ENCODE results near the gene OPTN.
"Not testable (repeated sequence)": the region's sequence is repeated elsewhere in the genome, so short reads cannot be mapped to it uniquely, and the experiment has no call there.

OPTN gene

DNA sequence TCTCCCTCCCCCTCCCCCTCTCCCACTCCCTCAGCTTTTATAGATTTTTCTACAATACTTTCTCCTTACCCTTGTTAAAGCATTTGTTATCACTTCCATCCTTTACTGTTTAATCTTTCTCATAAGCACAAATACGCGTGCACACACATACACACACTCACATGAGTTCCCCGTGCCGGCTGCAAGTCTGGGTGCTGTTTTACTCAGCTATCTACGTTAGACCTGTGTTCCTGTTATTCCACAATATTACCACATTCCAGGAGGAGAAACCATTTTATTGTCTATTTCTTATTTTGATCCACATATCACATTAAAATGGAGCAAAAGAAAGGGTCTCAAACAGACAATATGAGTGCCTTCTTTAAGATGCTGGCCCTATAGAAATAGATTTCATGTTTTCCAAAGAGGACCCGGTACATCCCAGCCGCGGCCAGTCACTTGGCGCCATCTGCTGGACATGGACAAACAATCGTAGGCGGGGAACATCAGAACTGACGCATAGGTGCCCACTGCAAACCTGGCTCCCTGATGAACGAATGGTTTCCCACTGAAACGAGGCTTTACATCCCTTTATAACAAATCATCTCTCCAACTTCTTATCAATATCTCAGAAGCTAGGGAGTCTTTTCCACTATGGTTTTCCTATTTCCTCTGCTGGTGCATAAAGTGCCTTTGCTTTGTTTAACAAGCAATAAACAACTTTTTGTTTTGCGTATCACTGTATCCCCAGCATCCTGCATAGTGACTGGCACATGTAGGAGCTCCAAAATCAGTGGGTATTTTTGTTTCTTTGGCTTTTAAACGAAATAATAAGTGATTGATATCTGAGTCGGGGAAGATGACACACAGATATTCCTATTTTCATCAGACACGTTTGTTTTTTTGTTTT is 25.2 kb upstream of the OPTN start:
- TF ChIP-seq CTCF (IDR thresholded peaks at IDR 0.05; ENCODE audit: insufficient read depth, low read length, poor library complexity, severe bottlenecking): peak; percentile 92
- no peaks in the 10 kb centered on the region for H3K36me3 ChIP-seq (ENCODE audit: control insufficient read depth, insufficient read depth, low read length)
- H3K27me3 ChIP-seq (replicated peaks; ENCODE audit: control insufficient read depth, insufficient read depth, low read length): no peaks in the 10 kb centered on the region
- no peak overlapping the region for H3K4me3 ChIP-seq (replicated peaks; ENCODE audit: low read depth, low read length)
- DNase-seq (ENCODE audit: extremely low read depth, insufficient read length): peak; percentile 20

DNA sequence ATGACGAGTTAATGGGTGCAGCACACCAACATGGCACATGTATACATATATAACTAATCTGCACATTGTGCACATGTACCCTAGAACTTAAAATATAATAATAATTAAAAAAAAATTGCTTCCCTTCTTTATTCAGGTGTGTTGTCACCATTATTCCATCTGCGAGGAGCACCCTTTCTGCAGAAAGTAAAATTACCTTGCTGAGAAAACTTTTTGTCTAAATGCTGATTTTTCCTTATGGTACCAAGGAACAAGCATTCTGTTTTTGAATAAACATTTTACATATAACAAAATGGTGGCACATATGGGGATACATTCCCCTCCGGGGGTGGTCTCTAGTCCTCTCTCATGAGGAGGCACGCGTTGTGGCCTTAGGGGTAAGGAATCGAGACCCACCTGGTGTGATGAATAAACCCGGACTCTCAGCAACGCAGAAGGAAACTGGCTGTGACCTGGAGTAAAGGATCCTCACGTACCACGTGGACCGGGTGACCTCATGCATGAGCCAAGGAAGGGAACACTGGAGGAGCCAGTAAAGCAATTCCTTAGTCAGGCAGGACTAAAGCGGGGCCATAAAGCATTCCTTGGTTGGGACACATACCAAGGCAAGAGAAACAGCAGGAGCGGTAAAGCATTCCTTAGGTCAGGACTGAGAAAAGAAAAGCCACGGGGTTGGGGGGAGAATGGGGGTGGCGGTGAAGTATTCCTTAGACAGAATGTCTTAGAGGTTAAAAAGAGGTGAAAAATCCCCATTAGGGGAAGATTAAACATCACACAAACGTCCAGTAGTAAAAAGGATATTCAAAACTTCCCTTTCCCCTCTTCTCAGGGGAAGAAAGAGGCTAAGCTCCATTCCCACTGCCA is 20.8 kb upstream of the OPTN start:
- no peaks in the 10 kb centered on the region for H3K27me3 ChIP-seq (replicated peaks; ENCODE audit: control insufficient read depth, insufficient read depth, low read length)
- TF ChIP-seq CTCF (IDR thresholded peaks at IDR 0.05; ENCODE audit: insufficient read depth, low read length, poor library complexity, severe bottlenecking): no peak
- DNase-seq (ENCODE audit: extremely low read depth, insufficient read length): no peak
- H3K36me3 ChIP-seq (ENCODE audit: control insufficient read depth, insufficient read depth, low read length): no peaks in the 10 kb centered on the region
- H3K4me3 ChIP-seq (replicated peaks; ENCODE audit: low read depth, low read length): no peak overlapping the region

DNA sequence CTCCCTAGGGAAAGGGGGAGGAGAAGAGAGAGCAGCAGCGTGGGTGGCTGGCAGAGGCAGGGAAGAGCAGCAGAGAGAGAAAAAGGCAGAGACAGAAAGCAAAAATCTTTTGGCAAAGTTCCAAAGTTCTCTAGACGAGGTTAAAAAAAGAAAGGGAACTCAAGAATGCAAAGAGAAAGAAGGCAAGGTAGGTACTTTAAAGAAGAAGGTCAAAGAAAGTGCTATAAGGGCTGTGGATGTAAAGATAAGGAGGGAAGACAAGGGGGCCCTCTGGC is 20.2 kb upstream of the OPTN start:
- TF ChIP-seq CTCF (IDR thresholded peaks at IDR 0.05; ENCODE audit: insufficient read depth, low read length, poor library complexity, severe bottlenecking): no peak
- Histone ChIP-seq H3K36me3 (ENCODE audit: control insufficient read depth, insufficient read depth, low read length) (no peaks in the 10 kb centered on the region), H3K27me3 (replicated peaks; ENCODE audit: control insufficient read depth, insufficient read depth, low read length) (no peaks in the 10 kb centered on the region), H3K4me3 (replicated peaks; ENCODE audit: low read depth, low read length) (no peak overlapping the region)
- no peak for DNase-seq (ENCODE audit: extremely low read depth, insufficient read length)

- H3K27me3 ChIP-seq (replicated peaks; ENCODE audit: control insufficient read depth, insufficient read depth, low read length): no peaks in the 10 kb centered on the region
- H3K36me3 ChIP-seq (ENCODE audit: control insufficient read depth, insufficient read depth, low read length): no peaks in the 10 kb centered on the region
- no peak for TF ChIP-seq CTCF (IDR thresholded peaks at IDR 0.05; ENCODE audit: insufficient read depth, low read length, poor library complexity, severe bottlenecking)
Observed at GRCh38 chr10:13080643-13081042, 19.3 kb upstream of the OPTN start.

DNA sequence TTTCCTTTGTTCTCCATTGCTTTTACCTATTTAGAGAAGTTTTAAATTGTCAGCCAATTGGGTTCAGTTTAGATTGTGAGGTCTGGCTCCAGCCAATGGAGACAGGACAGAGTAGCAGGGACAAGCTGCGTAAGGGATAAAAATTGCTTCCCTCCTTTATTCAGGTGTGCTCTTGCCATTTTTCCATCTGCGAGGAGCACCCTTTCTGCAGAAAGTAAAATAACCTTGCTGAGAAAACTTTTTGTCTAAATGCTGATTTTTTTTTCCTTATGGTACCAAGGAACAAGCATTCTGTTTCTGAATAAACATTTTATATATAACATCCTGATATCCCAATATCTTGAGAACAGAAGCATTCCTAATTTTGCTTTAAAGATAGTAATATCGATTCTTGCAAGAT is 16.3 kb upstream of the OPTN start:
- H3K36me3 ChIP-seq (ENCODE audit: control insufficient read depth, insufficient read depth, low read length); H3K4me3 ChIP-seq (replicated peaks; ENCODE audit: low read depth, low read length); H3K27me3 ChIP-seq (replicated peaks; ENCODE audit: control insufficient read depth, insufficient read depth, low read length); DNase-seq (ENCODE audit: extremely low read depth, insufficient read length): not testable (repeated sequence)

More at GRCh38 chr10:13080643-13081042, 19.3 kb upstream of the OPTN start:
- DNase-seq (ENCODE audit: extremely low read depth, insufficient read length): no peak
- H3K4me3 ChIP-seq (replicated peaks; ENCODE audit: low read depth, low read length): no peak overlapping the region

DNA sequence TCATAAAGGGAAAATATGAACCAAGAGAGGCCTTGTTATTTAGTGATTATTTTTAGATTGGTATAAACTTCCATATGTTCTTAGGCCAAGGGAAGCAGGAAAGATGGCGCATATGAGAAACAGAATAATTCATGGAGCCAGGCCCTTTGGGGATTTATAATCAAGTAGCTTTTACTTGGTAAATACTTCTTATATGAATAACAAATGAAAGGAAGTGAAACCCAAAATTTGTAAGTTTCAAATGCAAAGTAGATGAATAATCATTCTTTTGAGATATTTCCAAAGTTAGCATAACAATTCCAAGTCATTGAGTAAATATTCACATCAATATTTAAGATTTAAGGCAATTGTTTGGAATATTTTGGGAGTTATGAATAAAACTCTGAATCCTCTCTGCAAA is 13.9 kb upstream of the OPTN start:
- no peaks in the 10 kb centered on the region for H3K27me3 ChIP-seq (replicated peaks; ENCODE audit: control insufficient read depth, insufficient read depth, low read length)
- no peak for DNase-seq (ENCODE audit: extremely low read depth, insufficient read length)
- no peak overlapping the region for H3K4me3 ChIP-seq (replicated peaks; ENCODE audit: low read depth, low read length)
- no peaks in the 10 kb centered on the region for H3K36me3 ChIP-seq (ENCODE audit: control insufficient read depth, insufficient read depth, low read length)
- no peak for TF ChIP-seq CTCF (IDR thresholded peaks at IDR 0.05; ENCODE audit: insufficient read depth, low read length, poor library complexity, severe bottlenecking)
